Fibroblast of skin of abdomen (primary cell): ENCODE measurements around the gene TNKS1BP1.
"Not testable (repeated sequence)": the region's sequence is repeated elsewhere in the genome, so short reads cannot be mapped to it uniquely, and the experiment has no call there.

Experiments used
- DNase-seq: peaks from one replicate; pipeline ENCODE4 v3.0.0-alpha.2; 2013

The TNKS1BP1 gene

GRCh38 chr11:57354699-57355098, 29.9 kb upstream of the TNKS1BP1 start:
- DNase-seq = no peak

GRCh38 chr11:57353852-57354251, 29.1 kb upstream of the TNKS1BP1 start:
- no peak for DNase-seq

DNA sequence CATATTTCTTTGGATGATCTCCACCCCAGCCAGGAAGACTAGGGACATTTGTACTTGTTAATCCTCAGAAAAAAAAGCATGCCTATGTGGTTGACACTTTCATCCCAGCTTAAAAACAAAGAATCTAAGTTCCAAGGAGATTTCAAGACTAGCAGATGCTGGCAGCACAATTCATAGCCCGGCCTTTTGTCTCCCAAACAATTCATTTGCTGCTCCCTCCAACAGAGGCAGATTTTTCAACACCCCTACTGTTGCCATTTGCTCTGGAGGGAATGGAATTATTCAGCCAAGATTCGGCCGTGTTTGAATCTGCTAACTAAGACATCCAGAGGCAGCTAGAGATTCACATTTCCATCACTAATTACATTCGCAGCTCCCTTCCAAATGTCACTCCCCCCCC, 28.7 kb upstream of the TNKS1BP1 start:
- no peak for DNase-seq

DNA sequence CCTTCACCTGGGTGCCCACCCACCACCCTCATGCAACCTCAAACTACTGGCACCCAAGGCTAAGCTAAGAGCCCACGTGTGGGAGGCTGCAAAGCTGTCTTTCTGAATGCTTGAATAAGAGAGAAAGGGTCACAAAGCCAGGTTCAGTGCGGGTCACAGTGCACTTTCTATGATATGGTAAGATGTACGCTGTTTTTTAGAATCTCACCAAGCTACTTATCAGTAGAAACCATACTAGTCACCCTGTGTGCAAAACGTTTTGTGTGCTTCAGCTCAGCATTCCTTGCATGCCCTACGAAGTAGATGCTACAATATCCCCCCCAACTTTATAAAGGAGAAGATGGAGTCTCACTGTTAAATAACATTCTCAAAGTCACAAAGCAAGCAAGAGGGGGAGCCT, 28.3 kb upstream of the TNKS1BP1 start:
- DNase-seq = no peak

DNA sequence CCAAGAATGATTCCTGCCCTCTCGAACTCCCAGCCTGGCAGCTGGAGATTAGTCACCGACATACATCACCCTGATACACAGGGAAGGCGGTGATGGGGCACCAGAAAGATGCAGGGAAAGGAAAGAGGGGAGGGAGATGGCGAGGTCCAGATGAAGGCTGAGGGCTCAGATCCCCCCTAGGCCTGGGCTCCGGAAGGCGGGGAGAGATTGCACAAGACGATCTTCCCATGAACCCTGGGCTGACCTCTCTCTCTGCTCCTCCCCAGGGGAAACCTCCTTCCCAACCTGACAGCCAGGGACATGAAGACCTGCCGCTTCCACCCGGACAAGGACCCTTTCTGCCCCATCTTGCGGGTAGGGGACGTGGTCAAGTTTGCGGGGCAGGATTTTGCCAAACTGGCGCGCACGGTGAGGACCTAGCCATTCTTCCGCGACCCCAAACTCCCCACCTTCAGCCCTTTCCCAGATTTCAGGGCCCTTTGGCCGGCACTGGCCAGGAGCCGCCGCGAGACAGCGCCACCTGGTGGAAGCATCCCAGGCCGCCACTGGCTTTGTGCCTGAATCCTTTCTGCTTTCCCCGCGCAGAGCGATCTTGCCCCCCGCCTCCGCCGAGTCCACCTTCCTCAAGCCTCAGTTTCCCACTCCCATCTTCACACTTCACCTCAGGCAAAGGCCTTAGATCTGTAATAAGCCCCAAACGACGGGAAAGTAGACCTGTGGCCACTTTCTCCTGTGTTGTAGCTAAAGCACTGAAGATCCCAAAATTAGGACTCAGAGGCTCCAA, 24.9 kb upstream of the TNKS1BP1 start:
- DNase-seq = peak; percentile 13

- no peak for DNase-seq
These were observed 24.0 kb upstream of the TNKS1BP1 start for GRCh38 chr11:57348636-57349313.

- no peak for DNase-seq
These were observed 23.3 kb upstream of the TNKS1BP1 start for GRCh38 chr11:57348052-57348451.

GRCh38 chr11:57347336-57347735, 22.6 kb upstream of the TNKS1BP1 start:
- no peak for DNase-seq

- DNase-seq = peak; percentile 63
These were observed 20.9 kb upstream of the TNKS1BP1 start for GRCh38 chr11:57345555-57346211.

GRCh38 chr11:57344826-57345225, 20.1 kb upstream of the TNKS1BP1 start:
- DNase-seq = no peak

- DNase-seq = no peak
These were observed 19.1 kb upstream of the TNKS1BP1 start for GRCh38 chr11:57343825-57344224.

DNA sequence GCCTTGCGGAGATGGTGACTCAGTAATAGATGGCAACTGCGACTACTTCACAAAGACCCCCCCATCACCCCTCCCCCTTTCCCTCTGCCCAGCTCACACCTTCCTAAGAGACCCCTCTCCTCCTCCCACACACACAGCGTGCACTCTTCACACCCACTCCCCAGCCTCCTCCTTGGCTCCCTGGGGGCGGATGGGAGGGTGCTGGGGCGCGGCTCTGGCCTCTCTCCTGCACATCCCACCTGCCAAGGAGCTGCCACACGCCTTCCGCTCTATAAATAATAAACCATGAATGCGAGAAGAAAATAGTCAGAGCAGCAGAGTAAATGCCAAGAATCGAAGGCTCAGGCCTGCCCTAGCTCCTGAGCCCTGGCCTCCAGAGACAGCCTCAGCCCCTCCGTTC, 17.9 kb upstream of the TNKS1BP1 start:
- no peak for DNase-seq

GRCh38 chr11:57341250-57341808, 16.6 kb upstream of the TNKS1BP1 start:
- DNase-seq = no peak

DNA sequence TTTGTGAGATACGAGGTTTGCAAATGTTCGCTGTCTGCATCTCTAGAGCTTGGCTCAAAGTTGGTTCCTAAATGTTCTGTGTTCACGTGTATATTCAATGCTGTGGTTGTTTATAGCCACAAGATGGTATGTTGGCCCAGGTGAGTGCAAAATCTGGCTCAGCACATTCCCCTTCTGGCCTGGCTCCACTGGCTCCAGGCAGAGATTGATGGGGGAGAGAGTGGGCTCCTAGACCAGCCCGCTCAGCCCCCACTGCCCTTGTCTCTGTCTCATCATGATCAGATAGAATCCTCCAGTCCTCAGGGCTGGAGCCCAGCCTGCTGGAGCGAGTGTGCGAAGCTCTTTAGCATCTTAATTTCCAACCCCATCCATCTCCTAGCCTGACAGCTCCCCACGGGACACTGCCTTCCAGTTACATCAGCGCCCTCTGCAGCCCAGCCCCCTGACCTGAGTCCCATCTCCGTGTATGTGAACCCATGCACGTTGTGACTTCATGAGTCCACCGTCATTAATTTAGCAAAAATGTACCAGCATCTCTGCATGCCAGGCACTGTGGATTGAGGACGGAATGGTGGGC, 15.4 kb upstream of the TNKS1BP1 start:
- DNase-seq = peak; percentile 50

DNA sequence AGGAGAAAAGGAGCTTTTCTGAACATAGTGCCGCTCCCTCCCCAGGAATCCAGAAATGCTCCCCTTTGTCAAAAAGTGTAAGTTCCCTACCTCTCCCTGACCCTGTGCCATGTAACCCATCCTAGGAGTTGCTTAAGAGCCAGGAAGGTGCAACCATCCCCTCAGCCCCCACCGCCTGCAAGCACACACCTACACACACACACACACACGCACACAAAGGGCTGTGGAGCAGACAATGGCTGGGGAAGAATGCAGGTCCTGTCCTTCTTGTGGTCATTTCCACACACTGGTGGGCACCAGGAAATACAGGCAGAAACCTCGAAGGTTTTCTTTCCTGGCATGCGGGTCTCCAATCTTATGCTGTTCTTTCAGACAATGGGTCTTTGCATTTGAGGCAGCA, 14.6 kb upstream of the TNKS1BP1 start:
- no peak for DNase-seq

GRCh38 chr11:57338142-57338541, 13.4 kb upstream of the TNKS1BP1 start, which contains the start of gene P2RX3:
Gene P2RX3 (plus strand): TSS chr11:57338352. CDS start chr11:57338551, 199 bp downstream.
- DNase-seq = no peak

DNA sequence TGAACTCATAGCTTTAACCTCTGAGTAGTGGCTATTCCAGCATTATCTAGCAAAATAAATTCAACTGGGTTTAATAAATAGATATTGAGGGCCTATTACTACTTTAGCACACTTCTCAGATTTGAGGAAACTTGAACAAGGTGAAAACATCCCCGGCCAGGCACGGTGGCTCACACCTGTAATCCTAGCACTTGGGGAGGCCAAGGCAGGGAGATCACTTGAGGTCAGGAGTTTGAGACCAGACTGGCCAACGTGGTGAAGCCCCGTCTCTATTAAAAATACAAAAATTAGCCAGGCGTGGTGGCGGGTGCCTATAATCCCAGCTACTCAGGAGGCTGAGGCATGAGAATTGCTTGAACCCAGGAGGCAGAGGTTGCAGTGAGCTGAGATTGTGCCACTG, 12.1 kb upstream of the TNKS1BP1 start:
- DNase-seq = not testable (repeated sequence)

- no peak for DNase-seq
These were observed 11.4 kb upstream of the TNKS1BP1 start for GRCh38 chr11:57336111-57336666.

DNA sequence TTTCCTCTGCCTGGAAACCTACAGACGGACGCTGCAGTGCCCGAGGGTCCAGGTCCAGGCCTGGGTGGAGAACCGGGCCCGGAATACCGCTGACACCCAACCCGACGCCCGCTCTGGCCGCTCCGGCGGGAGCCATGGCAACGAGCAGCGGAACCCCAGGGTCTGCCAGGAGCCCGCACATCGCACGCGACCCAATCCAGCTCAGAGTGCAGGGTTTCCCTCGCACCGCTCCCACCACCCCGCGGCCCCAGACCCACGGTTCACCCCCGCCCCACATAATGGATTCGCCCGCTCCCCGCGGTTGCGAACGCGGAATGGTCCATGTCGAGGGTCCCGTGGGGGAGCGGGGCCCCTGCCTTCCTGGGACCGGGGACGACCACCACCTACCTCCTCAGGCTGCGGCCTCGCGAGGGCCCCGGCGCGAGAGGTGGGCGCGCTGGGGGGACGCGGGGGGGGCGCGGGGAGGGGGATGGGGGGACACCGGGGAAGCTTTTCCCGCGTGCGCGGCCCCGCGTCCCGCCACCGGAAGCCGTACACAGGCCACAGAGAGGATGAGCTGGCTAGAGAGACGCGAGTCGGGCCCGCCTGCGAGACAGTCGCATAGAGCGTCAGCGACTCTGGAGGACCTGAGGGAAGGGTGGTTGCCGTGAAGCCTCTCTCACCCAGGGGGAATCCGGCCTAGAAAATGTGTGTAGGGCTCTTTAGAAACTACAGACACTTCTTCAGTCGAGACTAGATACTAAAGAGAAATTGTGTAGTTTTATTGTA, 10.8 kb upstream of the TNKS1BP1 start, which contains the start of gene SSRP1:
TSS of gene SSRP1 (minus strand) at position 550 of the 768 bp plus-strand sequence. CDS start 771 bp downstream, outside the sequence.
- peak; percentile 90 for DNase-seq

- no peak for DNase-seq
These were observed 10.2 kb upstream of the TNKS1BP1 start for GRCh38 chr11:57335023-57335342.

GRCh38 chr11:57332694-57333440, 8.1 kb upstream of the TNKS1BP1 start:
- DNase-seq = no peak
